Spleen (tissue), 11 donors: Measurements from ENCODE around the gene SH3RF1. TPM values are rescaled to one million over a fixed set of nuclear protein-coding genes. Genes with fewer than 3 reads are reported as not detected.
"Not testable (repeated sequence)": the region's sequence is repeated elsewhere in the genome, so short reads cannot be mapped to it uniquely, and the experiment has no call there.

Experiments used
- DNase-seq: peaks from one replicate; pipeline ENCODE4 v3.0.0-alpha.2; 2020
- H3K27ac ChIP-seq, 8 donors: fragments of 200-600 bp; sonication (generic) in 7 of 8; 1 replicate in 4 of 8; 2 replicates in 4 of 8; pipeline versions ENCODE4 v1.5.0 to v1.8.0; 2016 to 2021; ENCODE audit warnings: inconsistent platforms in 4 of 8, mild to moderate bottlenecking in 4 of 8, moderate library complexity in 1 of 8
- H3K27me3 ChIP-seq, 7 donors: fragments of 200-600 bp; sonication (generic) in 6 of 7; replicated peaks in 1 of 7; 1 replicate in 4 of 7; 2 replicates in 3 of 7; pipeline versions ENCODE4 v1.5.0 to v1.8.0; 2016 to 2021; ENCODE audit warnings: inconsistent platforms in 3 of 7, mild to moderate bottlenecking in 1 of 7
- H3K36me3 ChIP-seq, 6 donors: fragments of 200-600 bp; sonication (generic) in 5 of 6; 1 replicate in 4 of 6; 2 replicates in 2 of 6; pipeline versions ENCODE4 v1.5.0 to v1.8.0; 2016 to 2021; ENCODE audit warnings: inconsistent platforms in 2 of 6
- H3K4me1 ChIP-seq, 6 donors: fragments of 200-600 bp; sonication (generic) in 5 of 6; 1 replicate in 3 of 6; 2 replicates in 3 of 6; pipeline versions ENCODE4 v1.5.0 to v1.8.0; 2016 to 2021; ENCODE audit warnings: inconsistent platforms in 3 of 6
- H3K4me3 ChIP-seq, 8 donors: fragments of 200-600 bp; sonication (generic) in 7 of 8; 1 replicate in 4 of 8; 2 replicates in 4 of 8; pipeline versions ENCODE4 v1.5.0 to v1.8.0; 2016 to 2021; ENCODE audit warnings: inconsistent platforms in 4 of 8, mild to moderate bottlenecking in 4 of 8, moderate library complexity in 2 of 8
- H3K9me3 ChIP-seq, 8 donors: fragments of 200-600 bp; sonication (generic) in 7 of 8; 1 replicate in 4 of 8; 2 replicates in 4 of 8; pipeline versions ENCODE4 v1.5.0 to v1.8.0; 2016 to 2021; ENCODE audit warnings: inconsistent platforms in 4 of 8
- CTCF ChIP-seq, 11 experiments: fragments of 200-600 bp in 7 of 11; fragments of 450-650 bp in 4 of 11; sonication (generic) in 4 of 11; IDR thresholded peaks in 8 of 11; conservative IDR thresholded peaks in 3 of 11; 1 replicate in 7 of 11; 2 replicates in 4 of 11; pipeline versions ENCODE4 v1.4.0 to v1.8.0; 2016 to 2021; ENCODE audit warnings: antibody characterized with exemption in 11 of 11, inconsistent platforms in 4 of 11, mild to moderate bottlenecking in 1 of 11
- POLR2A ChIP-seq, 3 donors: fragments of 450-650 bp; IDR thresholded peaks; one replicate each; pipeline ENCODE4 v1.5.1; 2017; ENCODE audit warnings: antibody characterized with exemption in 3 of 3, mild to moderate bottlenecking in 1 of 3
- POLR2AphosphoS5 ChIP-seq, 3 donors: sonication (generic); formaldehyde crosslinking; IDR thresholded peaks; one replicate each; pipeline ENCODE4 v1.5.1; 2017; ENCODE audit warnings: antibody characterized with exemption in 3 of 3
- WGBS, 5 donors: extraction: QIAGEN DNeasy Blood & Tissue Kit in 3 of 5; methylation state at CpG; one replicate each; pipeline versions ENCODE4 v1.1.5 to v1.1.7; 2013 to 2018; 5-methylcytosine and 5-hydroxymethylcytosine counted together
- intact Hi-C: fragments of 100-400 bp; cut with DNase I; formaldehyde crosslinking; loops from one replicate; pipeline ENCODE4 v1.15.0; 2023; ENCODE audit warnings: low total_unique reads
- polyA plus RNA-seq, 3 donors: library from polyadenylated mRNA; stranded (reverse); fragments of 200-250 nt; gene quantifications; one replicate each; pipeline ENCODE4 v1.2.1, GENCODE V29; 2013
- total RNA-seq, 7 donors: library from RNA; depleted of rRNA in 3 of 7; stranded (reverse); fragments of >200 nt in 3 of 7; fragmentation: NEBNext Ultra II Directional in 4 of 7; extraction: Animal tissue kit (Norgen Biotek cat#: 25700) in 4 of 7; gene quantifications; one replicate each; pipeline versions ENCODE4 v1.1.0 to v1.2.1, GENCODE V29; 2016 to 2021
- donor health status: healthy with polysubstance abuse.
- donor health status: DM: no; HTN: no; CAD: no; lungs with moderate emphysema.
- donor health status: DM: no; HTN: no; CAD: no.
- donor health status: Bipolar disorder and iron deficiency.
- donor health status: healthy.
- donor health status: DM: no; HTN: no; CAD: no.
- donor health status: DM: yes; HTN: yes; CAD: no.

SH3RF1 gene
- total and polyA plus RNA-seq, 10 donors, result 1.1 to 18.6 (median 10.0) TPM

- 72 to 78% (median 77%) methylated on average over 5 of the region's 5 CpGs for WGBS, 5 donors
- no peak overlapping the region for H3K4me3 ChIP-seq
- intact Hi-C loops, result no loop called here
- no peaks in the 10 kb centered on the region for H3K9me3 ChIP-seq
- no peaks in the 10 kb centered on the region for H3K36me3 ChIP-seq
- peak overlapping the region in 1 of 8 donors; percentile 1 for H3K27ac ChIP-seq
- H3K4me1 ChIP-seq, result peaks cover 0 to 10% (median 0%) of the 10 kb centered on the region in 6 donors
- no peak for TF ChIP-seq POLR2AphosphoS5 (IDR thresholded peaks at IDR 0.05)
- TF ChIP-seq CTCF (IDR thresholded peaks at IDR 0.05 in 8 of 11, conservative IDR thresholded peaks at IDR 0.05 in 3 of 11), result no peak
- no peak for TF ChIP-seq POLR2A (IDR thresholded peaks at IDR 0.05)
- H3K27me3 ChIP-seq, result no peaks in the 10 kb centered on the region
- no peak for DNase-seq
Observed at GRCh38 chr4:169201222-169202144, 69.3 kb downstream of the SH3RF1 start.

- Histone ChIP-seq H3K27ac (no peak overlapping the region), H3K9me3 (peaks cover 0 to 7% (median 4%) of the 10 kb centered on the region in 8 donors), H3K4me1 (peaks cover 0 to 10% (median 0%) of the 10 kb centered on the region in 6 donors), H3K27me3 (no peaks in the 10 kb centered on the region), H3K36me3 (no peaks in the 10 kb centered on the region), H3K4me3 (no peak overlapping the region)
- no peak for TF ChIP-seq CTCF (IDR thresholded peaks at IDR 0.05 in 8 of 11, conservative IDR thresholded peaks at IDR 0.05 in 3 of 11)
- no peak for TF ChIP-seq POLR2AphosphoS5 (IDR thresholded peaks at IDR 0.05)
- 86 to 95% (median 91%) methylated on average over 4 of the region's 4 CpGs for WGBS, 5 donors
- intact Hi-C loops, result no loop called here
- no peak for DNase-seq
Observed at GRCh38 chr4:169200361-169201030, 70.3 kb downstream of the SH3RF1 start.

GRCh38 chr4:169199184-169199583, 71.6 kb downstream of the SH3RF1 start:
- Histone ChIP-seq H3K4me3 (no peak overlapping the region), H3K36me3 (no peaks in the 10 kb centered on the region), H3K27ac (no peak overlapping the region), H3K4me1 (peaks cover 0 to 10% (median 0%) of the 10 kb centered on the region in 6 donors), H3K27me3 (no peaks in the 10 kb centered on the region), H3K9me3 (peaks cover 0 to 19% (median 15%) of the 10 kb centered on the region in 8 donors)
- WGBS, 5 donors, result 56 to 67% (median 61%) methylated on average over 3 of the region's 3 CpGs
- intact Hi-C loops, result no loop called here
- TF ChIP-seq POLR2AphosphoS5 (IDR thresholded peaks at IDR 0.05) (no peak), POLR2A (IDR thresholded peaks at IDR 0.05) (no peak), CTCF (IDR thresholded peaks at IDR 0.05 in 8 of 11, conservative IDR thresholded peaks at IDR 0.05 in 3 of 11) (no peak)
- no peak for DNase-seq

GRCh38 chr4:169198167-169198566, 72.6 kb downstream of the SH3RF1 start:
- Histone ChIP-seq H3K9me3 (peaks cover 0 to 22% (median 15%) of the 10 kb centered on the region in 8 donors), H3K27ac (no peak overlapping the region), H3K36me3 (no peaks in the 10 kb centered on the region), H3K27me3 (no peaks in the 10 kb centered on the region), H3K4me1 (peaks cover 0 to 10% (median 0%) of the 10 kb centered on the region in 6 donors), H3K4me3 (no peak overlapping the region)
- no peak for TF ChIP-seq POLR2A (IDR thresholded peaks at IDR 0.05)
- no peak for TF ChIP-seq POLR2AphosphoS5 (IDR thresholded peaks at IDR 0.05)
- TF ChIP-seq CTCF (IDR thresholded peaks at IDR 0.05 in 8 of 11, conservative IDR thresholded peaks at IDR 0.05 in 3 of 11), result no peak
- no peak for DNase-seq
- intact Hi-C loops, result no loop called here

GRCh38 chr4:169197206-169197605, 73.5 kb downstream of the SH3RF1 start:
- intact Hi-C loops, H3K4me3 ChIP-seq, H3K27ac ChIP-seq, H3K36me3 ChIP-seq, H3K27me3 ChIP-seq, DNase-seq: not testable (repeated sequence)
- Histone ChIP-seq H3K4me1 (peaks cover 0 to 10% (median 0%) of the 10 kb centered on the region in 6 donors), H3K9me3 (peaks cover 0 to 22% (median 15%) of the 10 kb centered on the region in 8 donors)
- 90 to 95% (median 93%) methylated on average over 11 of the region's 11 CpGs for WGBS, 5 donors
